Stimulated activated CD8-positive, alpha-beta memory T cell treated with anti-CD3 and anti-CD28 coated beads, Interleukin-15, amount 100 ng/mL, for 4 hours (primary cell): ENCODE results near the gene CCHCR1.

ENCODE experiments used
- DNase-seq, 2 donors: peaks; one replicate each; pipeline ENCODE4 v3.0.0-alpha.2; 2020; ENCODE audit warnings: low read depth in 2 of 2

Gene CCHCR1

GRCh38 chr6:31103136-31103535, 54.5 kb downstream of the CCHCR1 start:
- no peak for DNase-seq

GRCh38 chr6:31098449-31098938, 59.1 kb downstream of the CCHCR1 start:
- DNase-seq, result no peak

GRCh38 chr6:31096656-31097055, 60.9 kb downstream of the CCHCR1 start:
- no peak for DNase-seq

- DNase-seq, result no peak
Measured at GRCh38 chr6:31096215-31096614, 61.4 kb downstream of the CCHCR1 start.

- DNase-seq, result no peak
Measured at GRCh38 chr6:31094389-31094881, 63.2 kb downstream of the CCHCR1 start.

- DNase-seq, result no peak
Measured at GRCh38 chr6:31092769-31093505, 64.7 kb downstream of the CCHCR1 start.
